Neural progenitor cell (in vitro differentiated cells): ENCODE results near the gene PTPA. TPM values are rescaled to one million over a fixed set of nuclear protein-coding genes. Genes with fewer than 3 reads are reported as not detected.

ENCODE experiments used
- DNase-seq: peaks from one replicate; pipeline ENCODE4 v3.0.0-alpha.2; 2016; ENCODE audit warnings: low spot score
- H2AFZ ChIP-seq: fragments of 200-600 bp; sonication (generic); replicated peaks from 2 replicates; pipeline ENCODE4 v1.6.1; 2016; ENCODE audit warnings: antibody characterized with exemption
- H3F3A ChIP-seq: fragments of 200-600 bp; sonication (generic); 2 replicates; pipeline ENCODE4 v1.6.1; 2016; ENCODE audit warnings: antibody characterized with exemption, low read depth
- H3K27ac ChIP-seq: fragments of 200-600 bp; sonication (generic); 2 replicates; pipeline ENCODE4 v1.5.1; 2016; ENCODE audit warnings: mild to moderate bottlenecking
- H3K27me3 ChIP-seq: fragments of 200-600 bp; sonication (generic); 2 replicates; pipeline ENCODE4 v1.6.1; 2016; ENCODE audit warnings: mild to moderate bottlenecking, moderate library complexity
- H3K36me3 ChIP-seq: fragments of 200-600 bp; sonication (generic); 2 replicates; pipeline ENCODE4 v1.5.1; 2016
- H3K4me1 ChIP-seq: fragments of 200-600 bp; sonication (generic); 2 replicates; pipeline ENCODE4 v1.6.1; 2016; ENCODE audit warnings: mixed run types
- H3K4me2 ChIP-seq: fragments of 200-600 bp; sonication (generic); 2 replicates; pipeline ENCODE4 v1.6.1; 2016
- H3K4me3 ChIP-seq: fragments of 200-600 bp; sonication (generic); 2 replicates; pipeline ENCODE4 v1.5.1; 2016
- H3K79me2 ChIP-seq: fragments of 200-600 bp; sonication (generic); 2 replicates; pipeline ENCODE4 v1.6.1; 2016; ENCODE audit warnings: low read depth
- H3K9ac ChIP-seq: fragments of 200-600 bp; sonication (generic); 2 replicates; pipeline ENCODE4 v1.6.1; 2016
- H3K9me3 ChIP-seq: fragments of 200-600 bp; sonication (generic); 2 replicates; pipeline ENCODE4 v1.5.1; 2016; ENCODE audit warnings: low read depth
- H4K20me1 ChIP-seq: fragments of 200-600 bp; sonication (generic); 2 replicates; pipeline ENCODE4 v1.6.1; 2016; ENCODE audit warnings: low read depth
- H3K27ac Mint-ChIP-seq: 3 replicates; pipeline ENCODE4 v1.8.0; 2021; ENCODE audit warnings: mixed read lengths
- H3K27me3 Mint-ChIP-seq: 2 replicates; pipeline ENCODE4 v1.8.0; 2022; ENCODE audit warnings: low read depth, mild to moderate bottlenecking, inconsistent platforms, moderate library complexity, mixed read lengths; ENCODE audit not compliant: insufficient read depth
- H3K36me3 Mint-ChIP-seq: 3 replicates; pipeline ENCODE4 v1.8.0; 2021; ENCODE audit warnings: mixed read lengths
- H3K4me1 Mint-ChIP-seq: 3 replicates; pipeline ENCODE4 v1.8.0; 2021; ENCODE audit warnings: mixed read lengths
- H3K4me3 Mint-ChIP-seq: 3 replicates; pipeline ENCODE4 v1.8.0; 2021; ENCODE audit warnings: mild to moderate bottlenecking, moderate library complexity, mixed read lengths
- H3K9me3 Mint-ChIP-seq: 3 replicates; pipeline ENCODE4 v1.8.0; 2020; ENCODE audit warnings: mixed read lengths
- CTCF ChIP-seq: fragments of 200-600 bp; sonication (generic); IDR thresholded peaks from 2 replicates; pipeline ENCODE4 v1.5.1; 2017; ENCODE audit warnings: antibody characterized with exemption, mild to moderate bottlenecking
- EZH2 ChIP-seq: fragments of 200-600 bp; sonication (generic); IDR thresholded peaks from 2 replicates; pipeline ENCODE4 v1.6.1; 2017; ENCODE audit warnings: antibody characterized with exemption, mild to moderate bottlenecking, moderate library complexity
- EZH2phosphoT487 ChIP-seq: fragments of 200-600 bp; sonication (generic); IDR thresholded peaks from 2 replicates; pipeline ENCODE4 v1.6.1; 2017; ENCODE audit warnings: antibody characterized with exemption
- total RNA-seq: library from RNA; depleted of rRNA; stranded (reverse); fragments of >200 nt; gene quantifications from 2 replicates; pipeline ENCODE4 v1.2.3, GENCODE V29; 2015; ENCODE audit warnings: low replicate concordance

The PTPA gene
- total RNA-seq, 1 donor from 2014 or later = 82.4 TPM

- H3K4me3 ChIP-seq = no peak overlapping the region
- H2AFZ ChIP-seq = no peak overlapping the region
- TF ChIP-seq EZH2 = no peak
- no peak for TF ChIP-seq CTCF
- TF ChIP-seq EZH2phosphoT487 = no peak
- H3K4me1 ChIP-seq = no peaks in the 10 kb centered on the region
- Mint-ChIP-seq H3K4me3 (no peak overlapping the region), H3K27me3 (peaks cover 2% of the 10 kb centered on the region), H3K27ac (no peak overlapping the region), H3K4me1 (no peaks in the 10 kb centered on the region), H3K9me3 (no peaks in the 10 kb centered on the region), H3K36me3 (peaks cover 11% of the 10 kb centered on the region)
- no peaks in the 10 kb centered on the region for H4K20me1 ChIP-seq
- no peaks in the 10 kb centered on the region for H3K79me2 ChIP-seq
- no peak for DNase-seq
- H3K27me3 ChIP-seq = no peaks in the 10 kb centered on the region
- H3F3A ChIP-seq = no peaks in the 10 kb centered on the region
- H3K27ac ChIP-seq = no peak overlapping the region
- no peaks in the 10 kb centered on the region for H3K36me3 ChIP-seq
- no peak overlapping the region for H3K4me2 ChIP-seq
- H3K9me3 ChIP-seq = no peaks in the 10 kb centered on the region
- no peak overlapping the region for H3K9ac ChIP-seq
Measured at GRCh38 chr9:129068110-129068509, 43.1 kb upstream of the PTPA start.

DNA sequence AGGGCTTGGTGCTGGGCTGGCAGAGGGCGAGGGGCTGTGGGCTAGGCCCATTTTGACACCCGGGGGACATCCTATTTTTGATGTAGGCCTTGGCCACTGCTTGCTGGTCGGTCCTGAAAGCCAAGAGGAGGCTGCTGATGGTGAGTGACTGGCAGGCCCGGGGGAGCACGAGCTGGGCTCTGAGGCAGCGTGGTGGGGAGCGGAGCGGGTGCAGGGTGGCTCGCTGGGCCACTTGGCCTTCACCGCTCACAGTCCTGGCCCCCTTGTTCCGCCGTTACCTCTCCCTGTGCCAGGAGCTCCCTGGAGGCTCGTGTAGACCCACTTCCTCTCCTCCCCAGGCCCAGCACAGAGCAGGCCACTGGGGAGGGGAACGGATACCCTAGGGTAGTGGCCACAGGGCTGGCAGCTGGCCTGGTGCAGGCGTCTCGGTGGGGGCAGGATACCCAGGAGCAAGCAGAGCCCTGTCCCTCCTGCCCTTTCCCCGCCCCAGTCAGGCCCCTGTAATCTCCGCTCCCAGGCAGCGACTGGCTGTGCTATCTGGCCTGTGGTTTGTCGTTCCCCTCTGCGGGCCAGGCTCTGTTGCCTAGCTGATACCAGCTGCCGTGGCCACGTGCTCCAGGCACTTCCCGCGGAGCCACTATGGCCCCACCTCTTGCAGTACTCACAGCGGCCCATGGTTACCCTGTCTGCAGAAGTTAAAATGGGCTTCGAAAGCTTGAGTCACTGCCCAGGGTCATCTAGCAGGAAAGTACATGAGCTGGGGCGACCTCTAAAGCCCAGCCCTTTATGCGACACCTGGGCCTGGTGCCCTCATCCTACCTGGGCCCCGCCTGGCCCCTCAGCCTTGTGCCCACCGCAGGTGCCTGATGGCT is 42.0 kb upstream of the PTPA start:
- Histone ChIP-seq H3F3A (no peaks in the 10 kb centered on the region), H3K4me3 (no peak overlapping the region), H2AFZ (no peak overlapping the region), H3K4me1 (no peaks in the 10 kb centered on the region), H3K4me2 (no peak overlapping the region), H3K9me3 (no peaks in the 10 kb centered on the region), H3K9ac (no peak overlapping the region), H3K27ac (no peak overlapping the region), H4K20me1 (no peaks in the 10 kb centered on the region), H3K79me2 (no peaks in the 10 kb centered on the region), H3K36me3 (no peaks in the 10 kb centered on the region), H3K27me3 (no peaks in the 10 kb centered on the region)
- Mint-ChIP-seq H3K27ac (no peak overlapping the region), H3K4me3 (no peak overlapping the region), H3K27me3 (peaks cover 3% of the 10 kb centered on the region), H3K4me1 (no peaks in the 10 kb centered on the region), H3K36me3 (peaks cover 9% of the 10 kb centered on the region), H3K9me3 (no peaks in the 10 kb centered on the region)
- no peak for DNase-seq
- TF ChIP-seq EZH2 = no peak
- no peak for TF ChIP-seq EZH2phosphoT487
- no peak for TF ChIP-seq CTCF

DNA sequence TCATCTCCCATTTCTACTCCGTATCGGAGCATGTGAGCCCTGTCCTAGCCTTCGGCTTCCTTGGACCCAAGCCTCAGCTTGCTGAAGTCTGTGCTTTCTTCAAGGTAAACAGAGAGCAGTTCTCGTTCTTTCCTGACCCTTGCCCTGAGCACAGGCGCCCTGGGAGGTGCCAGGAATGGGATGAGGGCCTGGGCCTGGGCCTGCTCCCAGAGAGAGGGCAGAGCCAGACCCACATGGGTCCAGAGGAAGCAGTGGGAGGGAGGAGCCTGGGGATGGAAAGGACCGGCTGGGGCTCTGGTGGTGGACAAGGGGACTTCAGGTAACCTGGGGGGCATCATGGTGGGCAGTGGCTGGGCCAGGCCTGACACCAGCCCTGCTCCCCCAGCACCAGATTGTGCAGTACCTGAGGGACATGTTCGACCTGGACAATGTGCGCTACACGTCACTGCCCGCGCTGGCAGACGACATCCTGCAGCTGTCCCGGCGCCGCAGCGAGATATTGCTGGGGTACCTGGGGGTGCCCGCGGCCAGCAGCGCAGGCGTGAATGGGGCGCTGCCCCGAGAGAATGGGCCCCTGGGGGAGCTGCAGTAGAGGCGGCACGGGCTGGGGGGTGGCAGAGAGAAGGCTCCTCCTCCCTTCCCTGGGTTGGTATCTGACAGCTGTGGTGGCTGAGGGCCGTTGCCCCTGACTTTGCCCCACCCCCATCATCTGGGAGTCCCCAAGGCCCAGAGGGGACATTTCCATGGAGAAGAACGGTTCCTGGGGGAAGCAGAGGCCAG is 41.2 kb upstream of the PTPA start:
- no peak overlapping the region for H3K4me3 Mint-ChIP-seq
- peaks cover 9% of the 10 kb centered on the region for H3K36me3 Mint-ChIP-seq
- no peak overlapping the region for H3K27ac ChIP-seq
- no peak overlapping the region for H3K27ac Mint-ChIP-seq
- no peaks in the 10 kb centered on the region for H3K4me1 ChIP-seq
- H3K79me2 ChIP-seq = no peaks in the 10 kb centered on the region
- no peaks in the 10 kb centered on the region for H3K9me3 ChIP-seq
- H3K4me2 ChIP-seq = no peak overlapping the region
- H3K27me3 Mint-ChIP-seq = peaks cover 3% of the 10 kb centered on the region
- H2AFZ ChIP-seq = no peak overlapping the region
- H3K4me1 Mint-ChIP-seq = no peaks in the 10 kb centered on the region
- no peak overlapping the region for H3K4me3 ChIP-seq
- no peaks in the 10 kb centered on the region for H4K20me1 ChIP-seq
- H3F3A ChIP-seq = no peaks in the 10 kb centered on the region
- no peaks in the 10 kb centered on the region for H3K27me3 ChIP-seq
- no peaks in the 10 kb centered on the region for H3K9me3 Mint-ChIP-seq
- H3K36me3 ChIP-seq = no peaks in the 10 kb centered on the region
- TF ChIP-seq CTCF = no peak
- TF ChIP-seq EZH2phosphoT487 = no peak
- no peak for TF ChIP-seq EZH2
- H3K9ac ChIP-seq = no peak overlapping the region
- DNase-seq = no peak
